Neural progenitor cell (in vitro differentiated cells): ENCODE measurements around the gene PI4K2B. TPM values are rescaled to one million over a fixed set of nuclear protein-coding genes. Genes with fewer than 3 reads are reported as not detected.
"Not testable (repeated sequence)": the region's sequence is repeated elsewhere in the genome, so short reads cannot be mapped to it uniquely, and the experiment has no call there.

Experiments used
- DNase-seq: peaks from one replicate; pipeline ENCODE4 v3.0.0-alpha.2; 2016; ENCODE audit warnings: low spot score
- H2AFZ ChIP-seq: fragments of 200-600 bp; sonication (generic); replicated peaks from 2 replicates; pipeline ENCODE4 v1.6.1; 2016; ENCODE audit warnings: antibody characterized with exemption
- H3F3A ChIP-seq: fragments of 200-600 bp; sonication (generic); 2 replicates; pipeline ENCODE4 v1.6.1; 2016; ENCODE audit warnings: antibody characterized with exemption, low read depth
- H3K27ac ChIP-seq: fragments of 200-600 bp; sonication (generic); 2 replicates; pipeline ENCODE4 v1.5.1; 2016; ENCODE audit warnings: mild to moderate bottlenecking
- H3K27me3 ChIP-seq: fragments of 200-600 bp; sonication (generic); 2 replicates; pipeline ENCODE4 v1.6.1; 2016; ENCODE audit warnings: mild to moderate bottlenecking, moderate library complexity
- H3K36me3 ChIP-seq: fragments of 200-600 bp; sonication (generic); 2 replicates; pipeline ENCODE4 v1.5.1; 2016
- H3K4me1 ChIP-seq: fragments of 200-600 bp; sonication (generic); 2 replicates; pipeline ENCODE4 v1.6.1; 2016; ENCODE audit warnings: mixed run types
- H3K4me2 ChIP-seq: fragments of 200-600 bp; sonication (generic); 2 replicates; pipeline ENCODE4 v1.6.1; 2016
- H3K4me3 ChIP-seq: fragments of 200-600 bp; sonication (generic); 2 replicates; pipeline ENCODE4 v1.5.1; 2016
- H3K79me2 ChIP-seq: fragments of 200-600 bp; sonication (generic); 2 replicates; pipeline ENCODE4 v1.6.1; 2016; ENCODE audit warnings: low read depth
- H3K9ac ChIP-seq: fragments of 200-600 bp; sonication (generic); 2 replicates; pipeline ENCODE4 v1.6.1; 2016
- H3K9me3 ChIP-seq: fragments of 200-600 bp; sonication (generic); 2 replicates; pipeline ENCODE4 v1.5.1; 2016; ENCODE audit warnings: low read depth
- H4K20me1 ChIP-seq: fragments of 200-600 bp; sonication (generic); 2 replicates; pipeline ENCODE4 v1.6.1; 2016; ENCODE audit warnings: low read depth
- H3K27ac Mint-ChIP-seq: 3 replicates; pipeline ENCODE4 v1.8.0; 2021; ENCODE audit warnings: mixed read lengths
- H3K27me3 Mint-ChIP-seq: 2 replicates; pipeline ENCODE4 v1.8.0; 2022; ENCODE audit warnings: low read depth, mild to moderate bottlenecking, inconsistent platforms, moderate library complexity, mixed read lengths; ENCODE audit not compliant: insufficient read depth
- H3K36me3 Mint-ChIP-seq: 3 replicates; pipeline ENCODE4 v1.8.0; 2021; ENCODE audit warnings: mixed read lengths
- H3K4me1 Mint-ChIP-seq: 3 replicates; pipeline ENCODE4 v1.8.0; 2021; ENCODE audit warnings: mixed read lengths
- H3K4me3 Mint-ChIP-seq: 3 replicates; pipeline ENCODE4 v1.8.0; 2021; ENCODE audit warnings: mild to moderate bottlenecking, moderate library complexity, mixed read lengths
- H3K9me3 Mint-ChIP-seq: 3 replicates; pipeline ENCODE4 v1.8.0; 2020; ENCODE audit warnings: mixed read lengths
- CTCF ChIP-seq: fragments of 200-600 bp; sonication (generic); IDR thresholded peaks from 2 replicates; pipeline ENCODE4 v1.5.1; 2017; ENCODE audit warnings: antibody characterized with exemption, mild to moderate bottlenecking
- EZH2 ChIP-seq: fragments of 200-600 bp; sonication (generic); IDR thresholded peaks from 2 replicates; pipeline ENCODE4 v1.6.1; 2017; ENCODE audit warnings: antibody characterized with exemption, mild to moderate bottlenecking, moderate library complexity
- EZH2phosphoT487 ChIP-seq: fragments of 200-600 bp; sonication (generic); IDR thresholded peaks from 2 replicates; pipeline ENCODE4 v1.6.1; 2017; ENCODE audit warnings: antibody characterized with exemption
- total RNA-seq: library from RNA; depleted of rRNA; stranded (reverse); fragments of >200 nt; gene quantifications from 2 replicates; pipeline ENCODE4 v1.2.3, GENCODE V29; 2015; ENCODE audit warnings: low replicate concordance

PI4K2B gene
- total RNA-seq, 1 donor from 2014 or later, result 20.3 TPM

GRCh38 chr4:25212822-25213221 is 21.0 kb upstream of the PI4K2B start:
- Histone ChIP-seq H3K4me2 (no peak overlapping the region), H3K9ac (no peak overlapping the region), H3K27ac (no peak overlapping the region), H3K9me3 (no peaks in the 10 kb centered on the region), H3K79me2 (no peaks in the 10 kb centered on the region), H3K27me3 (no peaks in the 10 kb centered on the region), H3K4me3 (no peak overlapping the region), H2AFZ (no peak overlapping the region), H3K36me3 (no peaks in the 10 kb centered on the region), H3F3A (no peaks in the 10 kb centered on the region), H3K4me1 (no peaks in the 10 kb centered on the region), H4K20me1 (no peaks in the 10 kb centered on the region)
- no peak for TF ChIP-seq EZH2phosphoT487
- TF ChIP-seq EZH2, result no peak
- TF ChIP-seq CTCF, result no peak
- H3K4me1 Mint-ChIP-seq, result peaks cover 3% of the 10 kb centered on the region
- no peak overlapping the region for H3K27ac Mint-ChIP-seq
- DNase-seq, result no peak
- no peaks in the 10 kb centered on the region for H3K27me3 Mint-ChIP-seq
- H3K4me3 Mint-ChIP-seq, result no peak overlapping the region
- H3K36me3 Mint-ChIP-seq, result no peaks in the 10 kb centered on the region
- H3K9me3 Mint-ChIP-seq, result peaks cover 2% of the 10 kb centered on the region

- no peaks in the 10 kb centered on the region for H3K36me3 Mint-ChIP-seq
- no peak for DNase-seq
- Histone ChIP-seq H3K79me2 (no peaks in the 10 kb centered on the region), H2AFZ (no peak overlapping the region), H3K27me3 (no peaks in the 10 kb centered on the region), H4K20me1 (no peaks in the 10 kb centered on the region), H3K36me3 (no peaks in the 10 kb centered on the region), H3K9ac (no peak overlapping the region), H3K9me3 (no peaks in the 10 kb centered on the region), H3K4me2 (no peak overlapping the region), H3K27ac (no peak overlapping the region), H3K4me1 (no peaks in the 10 kb centered on the region), H3K4me3 (no peak overlapping the region), H3F3A (no peaks in the 10 kb centered on the region)
- no peak overlapping the region for H3K27ac Mint-ChIP-seq
- H3K9me3 Mint-ChIP-seq, result peaks cover 2% of the 10 kb centered on the region
- no peak for TF ChIP-seq CTCF
- no peak for TF ChIP-seq EZH2phosphoT487
- TF ChIP-seq EZH2, result no peak
- H3K4me1 Mint-ChIP-seq, result peaks cover 3% of the 10 kb centered on the region
- no peaks in the 10 kb centered on the region for H3K27me3 Mint-ChIP-seq
- H3K4me3 Mint-ChIP-seq, result no peak overlapping the region
Measured at GRCh38 chr4:25213347-25213979, 20.4 kb upstream of the PI4K2B start.

- H3K4me2 ChIP-seq, H3K9me3 ChIP-seq, H3K27me3 Mint-ChIP-seq, H3K36me3 Mint-ChIP-seq, H3K27me3 ChIP-seq, H3K27ac ChIP-seq, H3K79me2 ChIP-seq, H3K4me3 Mint-ChIP-seq, H4K20me1 ChIP-seq, H3K4me1 Mint-ChIP-seq, H3K4me1 ChIP-seq, H2AFZ ChIP-seq, H3K9me3 Mint-ChIP-seq, H3F3A ChIP-seq, H3K36me3 ChIP-seq, DNase-seq, H3K9ac ChIP-seq, H3K4me3 ChIP-seq, H3K27ac Mint-ChIP-seq: not testable (repeated sequence)
Measured at GRCh38 chr4:25214750-25215149, 19.1 kb upstream of the PI4K2B start.

GRCh38 chr4:25215511-25215910 is 18.3 kb upstream of the PI4K2B start:
- no peak for TF ChIP-seq EZH2
- H3K9me3 Mint-ChIP-seq, result peaks cover 2% of the 10 kb centered on the region
- Histone ChIP-seq H3K36me3 (no peaks in the 10 kb centered on the region), H3K27ac (no peak overlapping the region), H3K9ac (no peak overlapping the region), H3K9me3 (no peaks in the 10 kb centered on the region), H3K27me3 (no peaks in the 10 kb centered on the region), H3F3A (no peaks in the 10 kb centered on the region), H3K4me3 (no peak overlapping the region), H2AFZ (no peak overlapping the region), H4K20me1 (no peaks in the 10 kb centered on the region), H3K4me2 (no peak overlapping the region), H3K79me2 (no peaks in the 10 kb centered on the region), H3K4me1 (no peaks in the 10 kb centered on the region)
- peak; percentile 6 for DNase-seq
- no peaks in the 10 kb centered on the region for H3K36me3 Mint-ChIP-seq
- H3K27me3 Mint-ChIP-seq, result peaks cover 2% of the 10 kb centered on the region
- peaks cover 3% of the 10 kb centered on the region for H3K4me1 Mint-ChIP-seq
- no peak overlapping the region for H3K27ac Mint-ChIP-seq
- no peak overlapping the region for H3K4me3 Mint-ChIP-seq
